ENCODE measurements around the gene NCAPH2. TPM values are rescaled to one million over a fixed set of nuclear protein-coding genes. Genes with fewer than 3 reads are reported as not detected.

Gene NCAPH2
- total RNA-seq, 4 donors from 2014 or later: 51.7 to 155 (median 55.4) TPM

DNA sequence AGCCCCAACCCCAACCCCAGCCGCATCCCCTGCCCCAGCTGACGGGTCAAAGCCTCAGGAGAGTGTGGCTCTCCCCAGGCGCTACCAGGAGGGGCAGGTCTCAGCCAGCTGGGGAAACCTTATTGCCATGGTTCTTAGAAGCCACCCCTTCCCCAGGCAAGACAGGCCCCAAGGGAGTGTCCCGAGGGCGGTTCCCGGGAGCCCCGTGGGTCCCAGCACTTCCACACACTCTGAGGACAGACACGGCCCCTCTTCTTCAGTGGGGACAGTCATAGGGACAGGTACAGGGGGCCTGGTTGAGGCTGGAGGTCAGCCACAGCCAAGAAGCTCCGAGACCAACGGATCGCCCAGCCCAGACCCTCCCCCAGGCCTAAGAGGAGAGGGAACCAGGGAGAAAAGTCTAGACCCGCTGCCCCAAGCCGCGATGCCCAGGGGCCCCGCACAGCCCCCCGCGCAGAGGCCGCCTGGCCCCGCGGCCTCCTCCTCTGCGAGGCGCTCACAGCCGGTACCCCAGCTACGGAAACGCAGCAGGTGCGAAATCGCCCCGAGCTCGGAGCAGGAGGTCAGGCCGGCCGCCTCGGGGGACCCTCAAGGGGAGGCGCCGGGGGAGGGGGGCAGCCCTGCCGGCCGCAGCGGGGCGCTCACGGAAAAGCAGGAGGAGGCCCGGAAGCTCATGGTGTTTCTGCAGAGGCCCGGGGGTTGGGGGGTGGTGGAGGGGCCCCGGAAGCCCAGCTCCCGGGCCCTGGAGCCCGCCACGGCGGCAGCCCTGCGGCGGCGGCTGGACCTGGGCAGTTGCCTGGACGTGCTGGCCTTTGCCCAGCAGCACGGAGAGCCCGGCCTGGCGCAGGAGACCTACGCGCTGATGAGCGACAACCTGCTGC lies 40.3 kb downstream of the NCAPH2 start:
- Histone ChIP-seq H3K4me1 (peaks cover 0 to 12% of the 10 kb centered on the region in 2 donors), H3K27me3 (peaks cover 13 to 14% of the 10 kb centered on the region in 2 donors), H3K4me3 (no peak overlapping the region), H3K36me3 (no peaks in the 10 kb centered on the region), H3K27ac (no peak overlapping the region), H3K9me3 (no peaks in the 10 kb centered on the region)
- intact Hi-C loops (cut with DNase I; ENCODE audit: low total_unique reads): no loop called here
- no peak for TF ChIP-seq POLR2A (IDR thresholded peaks at IDR 0.05)
- TF ChIP-seq, protein P1, sequence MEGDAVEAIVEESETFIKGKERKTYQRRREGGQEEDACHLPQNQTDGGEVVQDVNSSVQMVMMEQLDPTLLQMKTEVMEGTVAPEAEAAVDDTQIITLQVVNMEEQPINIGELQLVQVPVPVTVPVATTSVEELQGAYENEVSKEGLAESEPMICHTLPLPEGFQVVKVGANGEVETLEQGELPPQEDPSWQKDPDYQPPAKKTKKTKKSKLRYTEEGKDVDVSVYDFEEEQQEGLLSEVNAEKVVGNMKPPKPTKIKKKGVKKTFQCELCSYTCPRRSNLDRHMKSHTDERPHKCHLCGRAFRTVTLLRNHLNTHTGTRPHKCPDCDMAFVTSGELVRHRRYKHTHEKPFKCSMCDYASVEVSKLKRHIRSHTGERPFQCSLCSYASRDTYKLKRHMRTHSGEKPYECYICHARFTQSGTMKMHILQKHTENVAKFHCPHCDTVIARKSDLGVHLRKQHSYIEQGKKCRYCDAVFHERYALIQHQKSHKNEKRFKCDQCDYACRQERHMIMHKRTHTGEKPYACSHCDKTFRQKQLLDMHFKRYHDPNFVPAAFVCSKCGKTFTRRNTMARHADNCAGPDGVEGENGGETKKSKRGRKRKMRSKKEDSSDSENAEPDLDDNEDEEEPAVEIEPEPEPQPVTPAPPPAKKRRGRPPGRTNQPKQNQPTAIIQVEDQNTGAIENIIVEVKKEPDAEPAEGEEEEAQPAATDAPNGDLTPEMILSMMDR (IDR thresholded peaks at IDR 0.05): no peak
- no peak for DNase-seq

DNA sequence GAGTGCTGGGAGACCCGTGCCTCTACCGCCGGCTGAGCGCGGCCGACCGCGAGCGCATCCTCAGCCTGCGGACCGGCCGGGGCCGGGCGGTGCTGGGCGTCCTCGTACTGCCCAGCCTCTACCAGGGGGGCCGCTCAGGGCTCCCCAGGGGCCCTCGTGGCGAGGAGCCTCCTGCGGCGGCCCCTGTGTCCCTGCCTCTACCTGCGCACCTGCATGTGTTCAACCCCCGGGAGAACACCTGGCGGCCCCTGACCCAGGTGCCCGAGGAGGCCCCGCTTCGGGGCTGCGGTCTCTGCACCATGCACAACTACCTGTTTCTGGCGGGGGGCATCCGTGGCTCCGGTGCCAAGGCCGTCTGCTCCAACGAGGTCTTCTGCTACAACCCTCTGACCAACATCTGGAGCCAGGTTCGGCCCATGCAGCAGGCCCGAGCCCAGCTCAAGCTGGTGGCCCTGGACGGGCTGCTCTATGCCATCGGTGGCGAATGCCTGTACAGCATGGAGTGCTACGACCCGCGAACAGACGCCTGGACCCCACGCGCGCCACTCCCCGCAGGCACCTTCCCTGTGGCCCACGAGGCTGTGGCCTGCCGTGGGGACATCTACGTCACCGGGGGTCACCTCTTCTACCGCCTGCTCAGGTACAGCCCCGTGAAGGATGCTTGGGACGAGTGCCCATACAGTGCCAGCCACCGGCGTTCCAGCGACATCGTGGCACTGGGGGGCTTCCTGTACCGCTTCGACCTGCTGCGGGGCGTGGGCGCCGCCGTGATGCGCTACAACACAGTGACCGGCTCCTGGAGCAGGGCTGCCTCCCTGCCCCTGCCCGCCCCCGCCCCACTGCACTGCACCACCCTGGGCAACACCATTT lies 41.1 kb downstream of the NCAPH2 start:
- intact Hi-C loops (cut with DNase I; ENCODE audit: low total_unique reads): no loop called here
- TF ChIP-seq POLR2A (IDR thresholded peaks at IDR 0.05): no peak
- TF ChIP-seq, protein P1 (IDR thresholded peaks at IDR 0.05): no peak
- H3K4me3 ChIP-seq: no peak overlapping the region
- no peaks in the 10 kb centered on the region for H3K36me3 ChIP-seq
- peaks cover 0 to 12% of the 10 kb centered on the region in 2 donors for H3K4me1 ChIP-seq
- DNase-seq: no peak
- no peaks in the 10 kb centered on the region for H3K9me3 ChIP-seq
- H3K27ac ChIP-seq: no peak overlapping the region
- peaks cover 13 to 14% of the 10 kb centered on the region in 2 donors for H3K27me3 ChIP-seq

DNA sequence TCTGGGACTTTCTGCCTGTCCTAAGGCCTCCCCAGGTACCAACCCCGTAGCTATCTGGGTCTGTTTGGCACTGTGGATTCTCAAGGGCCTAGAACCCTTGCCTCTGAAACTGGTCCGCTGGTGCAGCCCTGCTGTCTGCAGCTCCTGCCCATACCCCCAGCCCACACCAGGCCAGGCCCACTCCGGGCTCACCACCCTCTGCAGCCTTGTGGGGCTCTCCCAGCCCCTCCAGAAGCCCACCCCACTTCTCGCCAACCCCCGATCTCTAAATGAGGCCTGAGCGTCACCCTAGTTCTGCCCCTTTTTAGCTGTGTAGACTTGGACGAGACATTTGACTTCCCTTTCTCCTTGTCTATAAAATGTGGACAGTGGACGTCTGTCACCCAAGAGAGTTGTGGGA lies 42.4 kb downstream of the NCAPH2 start:
- TF ChIP-seq POLR2A (IDR thresholded peaks at IDR 0.05): no peak
- TF ChIP-seq, protein P1 (IDR thresholded peaks at IDR 0.05): no peak
- Histone ChIP-seq H3K4me3 (no peak overlapping the region), H3K4me1 (peaks cover 0 to 12% of the 10 kb centered on the region in 2 donors), H3K36me3 (no peaks in the 10 kb centered on the region), H3K9me3 (no peaks in the 10 kb centered on the region), H3K27ac (no peak overlapping the region), H3K27me3 (peaks cover 13 to 14% of the 10 kb centered on the region in 2 donors)
- intact Hi-C loops (cut with DNase I; ENCODE audit: low total_unique reads): loop anchor here (5.0 kb wide), 1 partner anchor 38 kb away; no protein-coding TSS in a partner anchor
- no peak for DNase-seq

DNA sequence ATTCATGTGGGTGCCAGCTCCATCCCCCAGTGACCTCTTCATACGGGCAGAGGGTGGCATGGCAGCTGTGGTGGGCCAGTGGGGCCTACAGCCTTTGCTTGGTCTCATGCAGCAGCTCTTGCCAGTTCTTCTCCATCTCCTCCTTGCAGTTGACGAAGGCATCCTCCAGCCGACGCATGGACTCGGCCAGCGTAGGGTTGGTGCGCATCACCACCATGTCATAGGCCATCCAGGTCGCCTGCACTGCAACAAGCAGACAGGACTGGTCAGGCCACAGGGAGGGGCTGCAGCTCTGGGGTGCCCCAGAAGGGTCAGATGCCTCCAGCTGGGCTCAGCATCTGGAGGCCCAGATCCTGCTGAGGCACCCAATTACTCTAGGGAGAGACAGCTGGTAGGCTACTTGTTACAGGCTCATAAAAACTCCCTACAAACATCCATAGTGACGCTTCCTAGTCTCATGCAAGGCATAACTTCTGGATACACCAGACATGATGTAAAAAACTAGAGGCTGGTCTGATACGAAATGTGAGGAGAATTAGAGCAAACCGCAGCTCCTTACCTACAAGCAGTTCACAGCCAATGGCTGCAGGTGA lies 43.2 kb downstream of the NCAPH2 start:
- H3K36me3 ChIP-seq: no peaks in the 10 kb centered on the region

More for the DNA sequence above, 43.2 kb downstream of the NCAPH2 start:
- H3K4me1 ChIP-seq: peaks cover 0 to 12% of the 10 kb centered on the region in 2 donors
- TF ChIP-seq POLR2A (IDR thresholded peaks at IDR 0.05): no peak
- TF ChIP-seq, protein P1 (IDR thresholded peaks at IDR 0.05): no peak
- H3K4me3 ChIP-seq: no peak overlapping the region
- intact Hi-C loops (cut with DNase I; ENCODE audit: low total_unique reads): loop anchor here (5.0 kb wide), 1 partner anchor 39 kb away; no protein-coding TSS in a partner anchor
- no peaks in the 10 kb centered on the region for H3K9me3 ChIP-seq
- H3K27me3 ChIP-seq: peaks cover 9 to 14% of the 10 kb centered on the region in 2 donors
- H3K27ac ChIP-seq: no peak overlapping the region
- no peak for DNase-seq

Data from uterus (tissue), 4 donors.